Stimulated activated CD8-positive, alpha-beta memory T cell treated with anti-CD3 and anti-CD28 coated beads, Interleukin-4, amount 100 ng/mL, for 1 hour (primary cell): ENCODE data around the gene TANGO2.
A peak's percentile ranks its signal among the peaks of the same experiment; 100 is the strongest.

Experiments
- DNase-seq, 2 donors: peaks; one replicate each; pipeline ENCODE4 v3.0.0-alpha.2; 2020; ENCODE audit warnings: low read depth in 2 of 2, low spot score in 1 of 2

TANGO2 gene

GRCh38 chr22:20020533-20021195 lies at the start of gene TANGO2:
Gene TANGO2 (plus strand): TSS chr22:20021110. CDS start chr22:20036799, 15,689 bp downstream.
- DNase-seq, result peak; percentile 73 to 82

GRCh38 chr22:19971276-19972124 lies 49.4 kb upstream of the TANGO2 start:
- no peak for DNase-seq

GRCh38 chr22:19972251-19972650 lies 48.7 kb upstream of the TANGO2 start:
- no peak for DNase-seq

- DNase-seq, result no peak
These were observed 48.0 kb upstream of the TANGO2 start for GRCh38 chr22:19972652-19973550.

- no peak for DNase-seq
These were observed 47.2 kb upstream of the TANGO2 start for GRCh38 chr22:19973551-19974267.

GRCh38 chr22:19974268-19974861 lies 46.5 kb upstream of the TANGO2 start:
- DNase-seq, result no peak

- DNase-seq, result no peak
These were observed 45.8 kb upstream of the TANGO2 start for GRCh38 chr22:19974935-19975706.

GRCh38 chr22:19975707-19976035 lies 45.2 kb upstream of the TANGO2 start:
- DNase-seq, result no peak

GRCh38 chr22:19976671-19977070 lies 44.2 kb upstream of the TANGO2 start:
- DNase-seq, result no peak

GRCh38 chr22:19977296-19978243 lies 43.3 kb upstream of the TANGO2 start:
- no peak for DNase-seq

GRCh38 chr22:19978748-19979147 lies 42.2 kb upstream of the TANGO2 start:
- DNase-seq, result no peak

GRCh38 chr22:19979712-19980493 lies 41.0 kb upstream of the TANGO2 start:
- no peak for DNase-seq

- no peak for DNase-seq
These were observed 40.1 kb upstream of the TANGO2 start for GRCh38 chr22:19980766-19981165.

GRCh38 chr22:19981171-19981960 lies 39.5 kb upstream of the TANGO2 start:
- no peak for DNase-seq

- DNase-seq, result no peak
These were observed 38.7 kb upstream of the TANGO2 start for GRCh38 chr22:19981961-19982920.

- no peak for DNase-seq
These were observed 37.8 kb upstream of the TANGO2 start for GRCh38 chr22:19982991-19983578.
